ENCODE data around the gene GAS2.

GAS2 gene

DNA sequence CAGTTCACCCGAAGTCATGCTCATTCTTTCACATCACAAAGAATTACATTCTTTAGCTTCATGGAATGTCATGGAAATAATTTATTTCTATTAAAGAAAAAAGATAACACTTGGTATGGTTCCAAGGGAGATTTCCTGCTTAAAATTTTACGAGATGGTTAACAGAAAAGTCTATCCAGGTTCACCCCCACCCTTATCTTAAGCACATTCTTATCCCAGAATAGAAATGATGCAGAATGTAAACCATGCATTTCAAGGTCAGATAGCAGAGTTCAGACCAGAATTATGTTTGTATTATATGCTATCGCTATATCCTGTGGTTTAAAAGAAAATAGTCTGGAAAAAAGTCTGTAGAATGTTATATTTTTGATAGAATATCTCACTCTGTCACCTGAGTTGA, 58.7 kb downstream of the GAS2 start:
- no peak for DNase-seq (ENCODE audit: low read depth in 1 of 2, low spot score in 1 of 2)

DNA sequence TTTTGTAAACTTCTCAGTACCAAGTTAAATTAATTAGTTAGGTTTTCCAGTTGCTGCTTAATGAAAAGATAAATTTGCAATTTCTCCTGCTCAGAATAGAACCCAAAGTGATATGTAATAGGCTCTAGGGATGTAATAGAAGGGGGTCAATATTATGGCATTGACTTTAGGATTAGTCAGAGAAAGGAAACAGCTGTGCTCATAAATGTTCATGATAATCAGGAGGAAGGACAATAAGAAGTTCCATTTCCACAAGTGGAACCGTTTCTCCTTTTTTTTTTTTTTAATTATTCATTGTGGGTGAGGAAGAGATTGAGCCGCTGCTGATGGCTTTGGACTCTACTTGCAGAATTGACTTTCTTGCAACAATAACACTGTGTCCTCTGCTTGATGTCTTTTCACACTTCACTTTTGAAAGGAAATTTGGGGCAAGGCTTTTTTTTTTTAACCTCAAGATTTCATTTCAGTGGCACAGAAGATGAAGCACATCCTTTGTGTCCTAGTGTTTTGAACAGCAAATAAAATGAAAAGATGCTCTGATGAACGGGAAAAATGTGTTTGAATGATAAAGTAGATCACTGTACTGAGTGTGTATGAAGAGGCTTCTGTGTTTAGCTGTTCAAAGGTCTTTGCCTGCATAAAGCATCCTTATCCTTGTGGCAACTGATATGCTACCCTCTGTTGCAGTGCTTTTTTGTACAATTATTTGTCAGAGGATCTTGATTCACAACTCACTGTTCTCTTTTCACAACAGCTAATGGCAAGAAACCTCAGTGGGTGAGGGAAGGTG, 62.4 kb downstream of the GAS2 start:
- no peak for DNase-seq (ENCODE audit: low read depth in 1 of 2, low spot score in 1 of 2)

DNA sequence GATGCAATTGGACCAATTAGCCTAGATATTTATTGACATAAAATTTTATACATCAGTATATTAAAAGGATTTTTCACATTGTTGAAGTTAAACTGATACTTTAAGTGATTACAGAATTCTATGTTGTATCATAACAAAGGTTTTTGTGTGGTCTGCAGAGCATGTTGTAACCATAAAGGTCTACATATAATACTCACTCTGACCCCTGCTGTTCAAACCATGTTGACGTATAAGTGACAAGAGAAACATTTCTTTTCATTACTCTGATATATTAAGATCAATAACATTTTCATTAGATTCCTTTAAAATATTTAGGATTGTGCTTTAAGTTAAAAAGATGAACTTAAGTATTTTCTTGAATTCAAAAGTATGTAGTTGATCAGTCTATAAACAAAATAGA, 63.9 kb downstream of the GAS2 start:
- no peak for DNase-seq (ENCODE audit: low read depth in 1 of 2, low spot score in 1 of 2)

DNA sequence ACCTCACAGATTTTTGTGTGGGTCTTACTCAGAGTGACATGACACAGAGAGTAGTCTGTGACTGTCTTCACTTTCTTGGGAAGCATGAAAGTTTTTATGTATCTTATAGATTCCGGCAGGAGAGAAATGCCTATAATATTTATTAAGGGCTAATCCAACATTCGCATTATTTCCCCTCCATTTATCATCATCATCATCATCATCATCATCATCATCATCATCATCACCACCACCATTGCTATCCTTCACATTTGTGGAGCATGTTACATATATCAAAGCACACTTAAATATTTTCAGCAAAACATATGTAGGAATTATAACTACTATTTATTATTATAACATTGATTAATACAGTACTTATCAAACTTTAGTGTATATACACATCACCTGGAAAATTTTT, 66.2 kb downstream of the GAS2 start:
- no peak for DNase-seq (ENCODE audit: low read depth in 1 of 2, low spot score in 1 of 2)

DNA sequence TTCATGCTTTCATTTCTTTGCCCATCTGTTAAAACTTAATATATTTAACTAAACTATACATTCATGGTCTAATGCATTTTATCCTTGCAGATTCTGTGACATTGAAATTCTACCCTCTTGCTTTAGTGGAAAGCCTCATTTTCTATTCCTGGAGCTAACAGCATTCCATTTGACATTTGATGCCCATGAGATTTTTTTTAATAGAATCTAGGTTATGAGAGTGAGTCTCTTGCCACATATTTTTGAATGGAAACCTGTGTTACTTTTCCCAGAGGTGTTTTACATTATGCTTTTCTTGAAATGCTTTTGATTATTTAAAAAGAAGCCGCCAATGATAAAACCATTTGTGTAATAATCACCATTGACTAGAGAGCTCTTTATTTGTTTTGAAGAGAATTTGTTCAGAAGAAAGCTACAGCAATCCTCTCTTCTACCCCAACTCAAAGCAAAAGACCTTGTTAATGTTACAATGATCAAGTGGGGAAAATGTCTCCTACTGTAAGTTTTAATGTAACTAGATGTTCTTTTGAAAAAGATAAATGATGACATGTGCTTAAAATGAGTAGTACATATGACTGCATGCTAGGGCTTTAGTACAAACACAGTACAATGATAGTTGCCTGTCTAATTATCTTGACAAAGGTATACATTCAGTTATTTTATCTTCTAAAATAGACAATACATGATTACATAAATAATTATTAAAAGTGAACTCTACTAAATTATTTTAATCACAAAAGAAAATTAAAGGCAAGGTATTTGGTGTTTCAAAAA, 67.3 kb downstream of the GAS2 start:
- no peak for DNase-seq (ENCODE audit: low read depth in 1 of 2, low spot score in 1 of 2)

DNA sequence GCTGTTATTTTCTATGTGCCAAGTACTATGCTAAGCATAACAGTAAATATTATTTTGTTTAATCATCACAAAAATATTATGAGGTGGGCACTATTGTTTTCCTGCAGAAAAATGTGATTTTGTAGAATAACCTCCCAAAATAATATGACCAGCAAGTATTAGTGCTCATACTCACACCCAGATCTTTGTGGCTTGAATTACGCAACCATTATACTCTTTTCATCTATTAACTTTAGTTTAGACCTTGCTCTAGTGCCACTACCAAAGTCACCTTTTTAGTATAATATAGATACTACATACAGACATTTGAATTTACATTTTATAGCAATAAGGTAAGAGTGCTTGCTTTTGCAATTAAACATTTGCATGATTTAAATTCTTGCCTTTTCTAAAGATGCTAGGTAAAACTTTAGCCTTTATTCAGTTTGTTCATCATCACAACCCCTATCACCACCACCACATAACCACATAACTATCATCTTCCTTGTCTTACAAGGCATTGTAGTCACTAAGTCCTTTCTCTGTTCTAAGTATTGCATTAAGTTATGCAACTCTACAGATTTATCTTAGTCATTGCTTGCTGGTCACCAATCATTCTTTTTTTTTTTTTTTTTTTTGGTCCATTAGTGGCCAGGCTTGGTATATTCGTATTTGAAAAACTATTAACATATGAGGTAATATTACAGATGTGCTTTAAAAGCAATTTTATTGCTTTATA, 68.4 kb downstream of the GAS2 start:
- DNase-seq (ENCODE audit: low read depth in 1 of 2, low spot score in 1 of 2): no peak

DNA sequence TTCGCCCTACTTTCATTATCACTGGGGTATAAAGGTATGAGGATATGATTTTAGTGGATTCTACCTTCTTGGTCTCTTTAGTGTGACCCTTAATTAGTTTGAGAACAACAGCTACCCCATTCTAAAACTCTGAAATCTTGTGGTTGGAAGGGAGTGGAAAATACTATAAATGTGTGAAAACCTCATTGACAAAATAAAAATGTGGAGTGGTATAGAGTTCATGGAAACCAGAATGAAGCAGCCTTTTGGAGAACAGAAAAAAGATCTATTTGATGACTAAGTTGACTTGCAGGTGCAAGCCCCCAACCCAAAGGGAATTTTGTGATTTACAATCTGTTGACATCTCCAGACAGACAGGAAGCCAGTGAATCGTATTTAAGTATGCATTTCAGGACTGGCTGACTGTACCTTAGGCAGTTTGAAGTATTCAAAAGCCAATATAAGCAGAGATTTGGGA, 75.8 kb downstream of the GAS2 start:
- DNase-seq (ENCODE audit: low read depth in 1 of 2, low spot score in 1 of 2): no peak

DNA sequence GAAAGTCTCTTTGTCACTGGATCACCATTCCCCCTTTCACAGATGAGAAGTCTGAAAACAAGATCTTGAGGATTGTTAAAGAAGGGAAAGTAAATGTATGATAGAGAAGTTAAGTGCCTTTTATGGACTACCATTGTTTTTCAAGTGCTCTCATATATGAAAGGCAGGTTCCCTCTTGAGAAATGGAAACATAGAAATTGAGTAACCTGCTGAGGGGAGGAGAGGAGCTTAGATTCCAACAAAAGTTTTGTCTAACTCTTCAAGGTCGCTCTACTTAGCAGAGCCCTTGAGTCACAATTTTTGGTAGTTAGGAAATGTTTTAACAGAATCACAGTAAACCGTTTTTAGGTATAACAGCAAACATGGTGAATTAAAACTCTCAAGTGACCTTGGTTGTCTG, 83.1 kb downstream of the GAS2 start:
- DNase-seq (ENCODE audit: low read depth in 1 of 2, low spot score in 1 of 2): no peak

DNA sequence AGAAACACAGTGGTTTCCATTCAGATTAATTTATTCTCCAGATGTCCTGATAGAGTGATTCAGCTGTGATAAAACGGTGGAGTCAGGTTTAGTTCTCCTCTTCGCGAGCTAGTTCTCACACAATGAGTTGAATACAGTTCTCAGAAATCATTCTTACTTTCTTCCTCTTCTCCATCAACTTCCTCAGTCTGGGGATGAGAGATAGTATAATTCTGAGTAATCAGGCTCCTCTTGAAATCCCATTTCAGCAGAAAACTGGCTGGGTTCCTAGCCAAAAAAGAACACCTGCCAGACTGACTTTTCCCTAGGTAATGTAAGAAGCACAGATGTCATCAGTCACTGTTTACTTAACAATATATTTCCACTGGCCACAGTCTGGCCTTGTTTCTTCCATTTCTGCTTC, 86.5 kb downstream of the GAS2 start:
- DNase-seq (ENCODE audit: low read depth in 1 of 2, low spot score in 1 of 2): no peak

DNA sequence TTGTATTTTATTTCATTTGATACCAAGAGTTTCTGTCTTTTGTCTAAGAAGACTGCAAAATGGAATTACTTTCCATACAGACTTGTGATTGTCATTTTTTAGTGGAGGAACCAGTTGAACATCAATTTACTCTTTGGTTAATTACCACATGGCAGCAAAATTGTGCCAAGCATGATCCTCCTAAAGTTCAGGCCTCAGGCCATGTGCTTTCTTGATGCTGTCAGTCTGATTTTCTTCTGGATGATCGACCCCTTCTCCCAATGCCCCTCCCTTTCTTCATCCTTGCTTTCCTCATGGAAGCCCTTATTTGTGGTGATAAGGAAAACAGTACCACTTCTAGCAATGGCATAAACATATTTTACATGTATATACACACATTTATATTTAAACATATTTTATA, 87.0 kb downstream of the GAS2 start:
- no peak for DNase-seq (ENCODE audit: low read depth in 1 of 2, low spot score in 1 of 2)

DNA sequence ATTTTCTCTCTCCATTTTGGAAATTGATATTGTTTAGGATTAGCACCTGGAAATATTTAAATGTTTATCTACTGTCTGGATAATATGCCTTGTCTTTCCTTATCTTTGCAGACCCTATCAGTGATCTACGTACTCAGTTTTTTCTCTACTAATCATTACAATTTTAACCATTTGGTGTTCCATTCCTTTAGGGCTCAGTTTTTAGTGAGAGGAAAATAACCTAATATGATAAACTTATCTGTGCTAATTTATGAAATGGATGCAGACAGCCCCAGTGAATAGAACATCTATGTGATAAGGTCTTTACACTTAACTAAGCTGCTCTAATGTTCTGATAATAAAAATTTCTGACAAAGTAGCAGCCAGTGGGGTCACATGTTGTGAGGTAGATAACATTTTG, 94.7 kb downstream of the GAS2 start:
- no peak for DNase-seq (ENCODE audit: low read depth in 1 of 2, low spot score in 1 of 2)

DNA sequence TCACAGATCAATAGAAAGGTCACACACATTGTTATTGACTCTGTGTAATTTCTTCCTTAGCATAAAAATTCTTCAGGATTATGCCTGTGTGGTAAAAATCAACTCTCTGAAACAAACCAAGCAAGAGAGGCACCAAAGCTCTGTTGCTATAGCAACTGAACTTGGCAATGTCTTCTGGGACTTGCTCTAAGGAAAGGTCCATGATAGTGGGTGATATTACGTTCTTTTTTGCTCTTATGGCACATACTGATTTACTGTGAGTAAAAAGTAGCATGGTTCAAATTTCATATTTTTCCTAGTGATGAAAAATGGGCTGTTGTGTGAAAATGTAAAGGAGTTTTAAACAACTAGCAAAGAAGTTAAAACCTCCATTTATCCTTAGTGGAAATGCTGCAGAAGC, 96.8 kb downstream of the GAS2 start:
- no peak for DNase-seq (ENCODE audit: low read depth in 1 of 2, low spot score in 1 of 2)

DNA sequence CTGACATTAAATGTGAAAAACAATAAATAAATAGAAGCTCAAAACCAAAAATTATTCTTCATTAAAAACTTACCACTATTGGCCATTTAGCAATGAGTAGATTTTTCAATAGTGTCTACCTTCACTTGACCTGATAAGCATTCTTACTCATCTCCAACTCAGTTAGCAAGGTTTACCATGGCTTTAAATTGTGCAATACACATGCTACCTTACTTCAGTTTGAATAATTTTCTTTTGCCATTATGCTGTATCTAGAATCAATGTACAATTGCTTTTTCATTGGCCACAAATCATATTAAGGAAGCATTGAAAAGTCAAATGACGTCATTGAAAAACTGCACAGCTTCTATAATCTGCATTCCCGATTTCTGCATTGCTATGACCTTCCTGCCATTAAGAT, 98.3 kb downstream of the GAS2 start:
- DNase-seq (ENCODE audit: low read depth in 1 of 2, low spot score in 1 of 2): no peak

DNA sequence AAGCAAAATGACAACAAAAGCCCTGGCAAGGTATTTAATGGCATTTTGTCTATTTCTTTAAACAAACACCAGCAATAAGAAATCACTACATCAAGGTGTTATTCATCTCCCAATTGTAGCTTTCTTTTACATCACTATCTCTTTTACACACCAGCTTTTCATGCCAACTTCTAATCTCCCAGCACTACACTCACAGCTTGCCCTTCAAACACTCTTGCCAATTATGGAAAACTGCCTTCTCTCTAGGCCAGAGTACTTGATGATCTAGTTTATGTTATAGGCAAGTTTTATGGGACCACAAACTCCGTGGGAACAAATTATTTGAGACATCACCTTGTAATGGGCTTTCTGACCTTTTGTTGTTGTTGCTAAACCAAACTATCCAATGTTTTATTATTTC, 101.9 kb downstream of the GAS2 start:
- DNase-seq (ENCODE audit: low read depth in 1 of 2, low spot score in 1 of 2): no peak

DNA sequence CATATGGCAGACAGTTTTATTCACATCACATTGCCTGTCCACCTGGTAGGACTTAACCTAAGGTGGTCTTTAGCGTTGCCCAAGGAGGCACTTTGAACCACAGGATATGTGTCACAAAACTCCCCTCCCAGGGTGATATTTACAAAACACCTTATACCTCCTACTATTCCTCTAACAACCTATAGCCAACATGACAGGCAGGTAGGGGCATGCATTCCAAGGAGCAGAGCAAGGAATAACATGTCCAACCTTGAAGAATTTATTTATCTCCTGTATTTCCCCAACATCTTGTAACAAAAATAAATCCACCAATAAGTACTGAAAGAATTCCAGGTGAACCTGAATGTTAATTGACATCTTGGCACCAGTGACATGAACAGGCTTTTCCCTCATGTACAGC, 102.7 kb downstream of the GAS2 start:
- DNase-seq (ENCODE audit: low read depth in 1 of 2, low spot score in 1 of 2): no peak

DNA sequence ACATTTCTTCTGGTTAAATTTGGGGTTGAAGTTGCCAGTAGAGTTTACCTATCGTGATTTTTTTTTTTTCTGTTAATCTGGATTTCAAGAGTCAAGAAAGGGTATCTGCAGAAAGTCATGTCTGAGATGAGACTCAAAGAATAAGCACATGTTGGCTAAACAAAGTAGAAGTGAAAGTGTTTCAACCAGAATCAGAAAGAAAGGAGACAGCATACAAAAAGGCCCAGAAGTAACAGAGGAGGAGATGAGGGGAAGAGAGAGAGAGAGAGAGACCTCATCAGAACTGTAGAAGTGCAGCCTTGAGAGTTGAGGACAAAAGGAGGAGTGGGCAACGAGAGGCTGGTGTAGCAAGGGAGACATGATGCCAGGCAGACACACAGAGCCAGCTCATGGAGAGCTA, 108.3 kb downstream of the GAS2 start:
- DNase-seq (ENCODE audit: low read depth in 1 of 2, low spot score in 1 of 2): no peak

DNA sequence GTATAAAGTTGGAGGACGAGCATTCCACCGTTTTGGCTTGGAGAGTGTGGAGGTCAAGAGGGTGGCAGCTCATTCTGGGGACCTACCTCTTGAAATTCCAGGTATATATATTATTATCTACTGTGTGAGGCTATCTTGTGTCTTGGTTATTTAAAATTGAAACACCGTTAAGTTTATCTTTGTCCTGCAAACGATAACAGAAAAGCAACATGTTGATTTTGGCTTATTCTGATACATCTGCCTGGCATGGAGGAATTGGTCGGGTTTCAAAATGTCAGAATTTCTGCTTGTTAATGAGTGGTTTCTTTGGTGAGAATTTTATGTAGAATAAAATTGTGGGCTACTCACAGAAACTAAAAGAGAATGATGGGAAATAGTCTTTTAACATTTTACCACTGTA, 108.8 kb downstream of the GAS2 start:
- no peak for DNase-seq (ENCODE audit: low read depth in 1 of 2, low spot score in 1 of 2)

DNA sequence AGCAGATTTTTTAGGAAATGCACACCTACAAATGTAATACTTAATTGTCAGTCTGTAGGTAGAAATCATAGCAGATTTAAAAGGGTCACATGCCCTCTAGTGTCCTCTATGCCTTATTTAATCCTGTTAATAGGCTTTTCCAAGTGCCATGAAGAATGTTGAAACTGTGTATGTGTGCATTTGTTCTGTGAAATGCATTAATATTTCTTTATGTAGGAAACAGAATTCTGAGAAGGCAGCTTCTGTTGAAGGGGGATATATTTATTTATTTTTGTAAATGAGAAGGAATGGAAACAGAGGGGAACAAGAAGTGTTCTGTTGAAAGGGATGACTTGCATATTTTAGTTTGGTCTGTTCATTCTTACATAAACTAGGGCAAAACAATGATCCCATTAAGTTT, 112.2 kb downstream of the GAS2 start:
- DNase-seq (ENCODE audit: low read depth in 1 of 2, low spot score in 1 of 2): no peak

DNA sequence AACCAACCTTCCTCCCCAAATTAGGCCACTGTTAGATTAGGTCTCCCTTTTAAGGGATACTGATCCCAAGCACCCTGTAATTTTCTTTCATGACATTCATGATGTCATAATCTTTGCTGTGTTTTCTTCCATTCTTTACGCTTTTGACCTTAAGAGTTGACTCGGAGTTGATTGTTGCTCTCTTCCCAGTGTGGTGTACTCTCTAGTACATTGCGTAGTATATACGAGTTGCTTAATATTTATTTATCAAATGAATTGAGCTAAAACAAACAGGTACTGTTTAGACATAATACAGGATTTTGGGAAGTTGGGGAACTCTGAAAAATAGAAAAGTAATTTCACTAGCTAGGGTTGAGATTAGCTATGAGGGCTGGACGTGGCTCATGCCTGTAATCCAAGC, 113.4 kb downstream of the GAS2 start:
- DNase-seq (ENCODE audit: low read depth in 1 of 2, low spot score in 1 of 2): no peak

DNA sequence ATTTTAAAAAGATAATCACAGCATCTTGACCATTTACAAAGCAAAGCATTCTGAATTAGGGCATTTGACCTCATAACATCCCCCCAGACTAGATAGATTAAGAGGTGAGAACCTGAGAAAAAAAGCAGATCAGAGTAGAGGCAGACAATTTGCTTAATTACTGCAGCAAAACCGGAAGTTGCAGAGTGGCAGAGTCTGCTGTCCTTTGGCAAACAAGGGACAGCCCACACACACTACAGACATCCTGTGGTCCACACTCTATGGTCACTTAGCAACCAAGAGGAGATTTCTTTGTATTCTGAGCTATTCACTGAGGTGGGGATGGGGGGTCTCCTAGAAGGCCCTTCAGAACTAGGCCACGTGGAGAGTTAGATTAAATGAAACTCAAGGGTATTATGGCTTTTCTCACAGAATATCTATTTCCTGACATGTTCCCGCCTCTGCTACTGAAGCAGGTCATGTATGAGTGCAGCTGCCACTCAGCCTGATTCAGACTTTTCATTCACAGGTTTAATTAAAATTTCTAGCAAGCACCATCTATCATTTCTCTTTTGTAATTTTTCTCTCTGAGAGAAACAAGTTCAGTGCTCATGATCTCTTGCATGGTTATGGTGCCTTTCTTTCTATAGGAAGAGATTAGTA, 114.7 kb downstream of the GAS2 start:
- DNase-seq (ENCODE audit: low read depth in 1 of 2, low spot score in 1 of 2): no peak

DNA sequence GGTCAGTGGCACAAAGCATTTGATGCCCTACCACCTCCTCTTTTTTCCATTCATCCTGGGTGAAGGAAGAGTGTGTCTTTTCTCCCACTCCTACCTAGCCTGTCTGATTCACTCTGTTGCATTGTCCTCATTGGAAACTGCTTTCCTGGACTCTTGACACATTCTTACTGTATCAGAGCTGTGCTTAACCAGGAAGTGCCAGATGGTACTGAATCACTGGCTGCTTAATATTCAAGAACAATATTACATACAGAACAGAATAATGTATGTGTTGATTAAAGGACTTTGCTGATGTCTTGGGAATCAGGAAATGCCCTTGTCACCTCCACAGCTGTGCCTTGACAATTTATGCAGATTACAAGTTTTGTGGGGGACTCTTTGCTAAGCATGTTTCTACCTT, 118.8 kb downstream of the GAS2 start:
- DNase-seq (ENCODE audit: low read depth in 1 of 2, low spot score in 1 of 2): no peak

DNA sequence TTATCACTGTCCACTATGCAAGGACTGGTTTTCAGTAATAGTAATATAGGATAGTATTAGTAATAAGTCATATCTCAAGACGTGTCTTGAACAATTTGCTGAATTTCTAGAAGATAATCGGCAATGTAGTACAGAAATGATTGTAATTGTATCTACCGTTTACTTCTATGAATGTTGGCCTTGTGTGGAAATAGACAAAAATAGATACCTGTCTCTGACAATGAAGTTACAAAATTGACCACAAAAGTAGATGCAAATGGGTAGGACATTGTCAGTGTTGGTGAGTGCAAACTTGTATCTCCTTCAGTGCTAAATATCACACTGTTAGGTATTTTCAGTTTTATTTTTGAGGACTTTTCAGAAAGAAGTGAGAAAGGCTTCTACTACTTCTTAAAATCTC, 120.1 kb downstream of the GAS2 start:
- DNase-seq (ENCODE audit: low read depth in 1 of 2, low spot score in 1 of 2): no peak

Data from activated CD4-positive, alpha-beta T cell treated with anti-CD3 and anti-CD28 coated beads, Interleukin-2, amount 50 U/mL, for 24 hours (primary cell).